GM20000 (cell line): ENCODE data around the gene ZNF442.
"Not testable (repeated sequence)": the region's sequence is repeated elsewhere in the genome, so short reads cannot be mapped to it uniquely, and the experiment has no call there.

Experiments
- DNase-seq: peaks from one replicate; pipeline ENCODE4 v3.0.0; 2012; ENCODE audit warnings: low spot score
- CTCF ChIP-seq: IDR thresholded peaks from 2 replicates; pipeline ENCODE4 v1.5.1; 2012; ENCODE audit warnings: mild to moderate bottlenecking, control low read depth; ENCODE audit errors: extremely low read depth, missing control alignments

The ZNF442 gene

GRCh38 chr19:12333162-12334159 lies 32.0 kb downstream of the ZNF442 start, which contains the start of gene ZNF563:
ZNF563 (minus strand) TSS chr19:12333633; CDS start chr19:12333482, 151 bp downstream.
- DNase-seq: peak; percentile 92

GRCh38 chr19:12331211-12331941 lies 34.1 kb downstream of the ZNF442 start:
- TF ChIP-seq CTCF: no peak
- DNase-seq: peak; percentile 87

More at GRCh38 chr19:12333162-12334159, 32.0 kb downstream of the ZNF442 start, which contains the start of gene ZNF563:
- no peak for TF ChIP-seq CTCF

GRCh38 chr19:12330340-12330739 lies 35.1 kb downstream of the ZNF442 start:
- no peak for DNase-seq
- no peak for TF ChIP-seq CTCF

GRCh38 chr19:12325690-12326089 lies 39.8 kb downstream of the ZNF442 start:
- no peak for TF ChIP-seq CTCF
- DNase-seq: no peak

GRCh38 chr19:12318782-12319413 lies 46.6 kb downstream of the ZNF442 start:
- DNase-seq: no peak
- TF ChIP-seq CTCF: no peak

- no peak for DNase-seq
- TF ChIP-seq CTCF: no peak
Observed at GRCh38 chr19:12314553-12314952, 50.9 kb downstream of the ZNF442 start.

GRCh38 chr19:12308891-12309290 lies 56.6 kb downstream of the ZNF442 start:
- DNase-seq: not testable (repeated sequence)
